GM18951 (cell line): ENCODE measurements around the gene MARCHF4.

Experiments used
- POLR2A ChIP-seq: IDR thresholded peaks from 4 replicates; pipeline ENCODE4 v1.6.1; 2011; ENCODE audit warnings: mild to moderate bottlenecking; ENCODE audit not compliant: insufficient read length, insufficient read depth; ENCODE audit errors: extremely low read depth
- in situ Hi-C: fragments of 300-500 bp; cut with MboI; formaldehyde crosslinking; loops from one replicate; pipeline ENCODE4 v1.12.0; 2022; ENCODE audit warnings: low sequenced_read_pairs, mixed read lengths, inconsistent platforms; ENCODE audit not compliant: unreplicated experiment

The MARCHF4 gene

DNA sequence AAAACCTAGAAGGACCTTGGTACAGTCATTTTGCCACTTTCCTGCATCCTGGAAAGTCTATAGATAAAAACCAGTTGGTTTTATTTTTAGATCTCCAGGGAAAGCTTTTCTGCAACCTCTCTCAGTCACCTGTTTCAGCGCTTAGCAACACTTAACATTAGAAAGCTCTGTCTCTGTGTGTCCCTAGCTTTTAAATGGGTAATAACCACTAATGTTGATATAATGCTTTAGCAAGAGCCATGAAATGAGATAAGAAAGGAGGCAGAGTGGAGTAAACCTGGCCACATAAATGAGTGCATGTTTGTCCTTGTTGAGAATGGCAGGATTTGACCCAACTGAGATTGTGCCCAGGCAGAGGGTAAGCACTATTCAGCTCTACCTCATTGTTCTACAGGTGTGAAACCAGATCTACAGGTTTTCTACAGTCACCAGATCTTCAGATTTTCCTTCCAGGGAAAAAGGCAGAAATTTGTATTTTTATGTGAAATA, 44.8 kb downstream of the MARCHF4 start:
- in situ Hi-C loops = no loop called here

More for the DNA sequence above, 44.8 kb downstream of the MARCHF4 start:
- TF ChIP-seq POLR2A = no peak
